Activated B cell treated with CpG ODN at 0.5 μM for 24 hours (primary cell): ENCODE data around the gene DNAJC4. TPM values are rescaled to one million over a fixed set of nuclear protein-coding genes. Genes with fewer than 3 reads are reported as not detected.
"Not testable (repeated sequence)": the region's sequence is repeated elsewhere in the genome, so short reads cannot be mapped to it uniquely, and the experiment has no call there.

Source experiments
- ATAC-seq: fragments of 200-7000 bp; cut with Tn5 transposase; one replicate; pipeline ENCODE4 v1.10.0; 2021; ENCODE audit warnings: low read depth, mild to moderate bottlenecking, moderate library complexity
- CTCF ChIA-PET: fragments of 350-600 bp; sonication (Branson Sonifier 250); formaldehyde crosslinking; loops from one replicate; lab custom pipeline; 2021; ENCODE audit warnings: antibody characterized with exemption; lab: Charles Lee
- POLR2A ChIA-PET: fragments of 350-600 bp; sonication (Branson Sonifier 250); formaldehyde crosslinking; loops from one replicate; lab custom pipeline; 2021; ENCODE audit warnings: antibody characterized with exemption; lab: Charles Lee
- DNase-seq: peaks from one replicate; pipeline ENCODE4 v3.0.0; 2022
- H3K27ac Mint-ChIP-seq: one replicate; pipeline ENCODE4 v1.8.0; 2020; ENCODE audit warnings: mixed read lengths
- H3K27me3 Mint-ChIP-seq: one replicate; pipeline ENCODE4 v1.8.0; 2021; ENCODE audit warnings: mixed read lengths
- H3K36me3 Mint-ChIP-seq: one replicate; pipeline ENCODE4 v1.8.0; 2021; ENCODE audit warnings: low read depth, mixed read lengths
- H3K4me1 Mint-ChIP-seq: one replicate; pipeline ENCODE4 v1.8.0; 2021; ENCODE audit warnings: mixed read lengths
- H3K4me3 Mint-ChIP-seq: one replicate; pipeline ENCODE4 v1.8.0; 2020; ENCODE audit warnings: mild to moderate bottlenecking, mixed read lengths
- H3K9me3 Mint-ChIP-seq: one replicate; pipeline ENCODE4 v1.8.0; 2020; ENCODE audit warnings: mixed read lengths
- CTCF ChIP-seq: fragments of 200-600 bp; IDR thresholded peaks from one replicate; pipeline ENCODE4 v1.8.0; 2022; ENCODE audit warnings: antibody characterized with exemption, mild to moderate bottlenecking
- intact Hi-C: fragments of 100-400 bp; cut with micrococcal nuclease; formaldehyde crosslinking; loops from one replicate; pipeline ENCODE4 v1.15.1; 2024
- total RNA-seq: library from RNA; stranded (reverse); gene quantifications from 2 replicates; pipeline ENCODE4 v1.2.3, GENCODE V29; 2022

The DNAJC4 gene
- total RNA-seq, 1 donor from 2014 or later = 53.3 TPM

GRCh38 chr11:64244966-64245365, 14.6 kb downstream of the DNAJC4 start:
- intact Hi-C loops = loop anchor here (1.0 to 10.0 kb wide), 3 partner anchors 97 to 530 kb away; partner anchors contain the start of genes OTUB1 and SF1

GRCh38 chr11:64245401-64245796, 15.1 kb downstream of the DNAJC4 start:
- ChIA-PET CTCF (interaction anchor here (0.8 to 6.2 kb wide), 4 partner anchors 39 to 73 kb away, joined by 3 to 37 read pairs (median 4); partner anchors contain the start of genes FERMT3 and PRDX5), POLR2A (interaction anchor here (0.5 to 8.7 kb wide), 23 partner anchors 10 to 1856 kb away, joined by 3 to 127 read pairs (median 5); partner anchors contain the start of genes BAD, ESRRA, FERMT3 and NUDT22)
- Mint-ChIP-seq H3K36me3 (peaks cover 26% of the 10 kb centered on the region), H3K9me3 (no peaks in the 10 kb centered on the region), H3K4me3 (peak overlapping the region; percentile 90), H3K27me3 (no peaks in the 10 kb centered on the region), H3K4me1 (peaks cover 43% of the 10 kb centered on the region), H3K27ac (peak overlapping the region; percentile 87)
- DNase-seq = no peak
- TF ChIP-seq CTCF = no peak
- no peak for ATAC-seq
- intact Hi-C loops = loop anchor here (1.0 to 10.0 kb wide), 2 partner anchors 97 to 529 kb away; partner anchors contain the start of gene SF1

More at GRCh38 chr11:64244966-64245365, 14.6 kb downstream of the DNAJC4 start:
- TF ChIP-seq CTCF = no peak
- ATAC-seq (no peak), DNase-seq (no peak)
- Mint-ChIP-seq H3K36me3 (peaks cover 30% of the 10 kb centered on the region), H3K27ac (peak overlapping the region; percentile 87), H3K9me3 (no peaks in the 10 kb centered on the region), H3K27me3 (no peaks in the 10 kb centered on the region), H3K4me1 (peaks cover 46% of the 10 kb centered on the region), H3K4me3 (peak overlapping the region; percentile 90)
- ChIA-PET POLR2A (interaction anchor here (0.5 to 8.7 kb wide), 23 partner anchors 10 to 1812 kb away, joined by 3 to 127 read pairs (median 5); partner anchors contain the start of genes BAD, ESRRA, FERMT3 and NUDT22), CTCF (interaction anchor here (1.0 to 6.2 kb wide), 3 partner anchors 39 to 60 kb away, joined by 3 to 37 read pairs (median 4); partner anchors contain the start of gene FERMT3)

- intact Hi-C loops = loop anchor here (1.0 to 10.0 kb wide), 5 partner anchors 16 to 529 kb away; partner anchors contain the start of genes DNAJC4, ESRRA and SF1
- peak overlapping the region; percentile 87 for H3K27ac Mint-ChIP-seq
- H3K4me3 Mint-ChIP-seq = peak overlapping the region; percentile 90
- peaks cover 22% of the 10 kb centered on the region for H3K36me3 Mint-ChIP-seq
- ChIA-PET CTCF (interaction anchor here (0.8 to 6.2 kb wide), 6 partner anchors 13 to 109 kb away, joined by 3 to 37 read pairs (median 4); partner anchors contain the start of genes FERMT3 and PRDX5), POLR2A (interaction anchor here (0.6 to 8.7 kb wide), 23 partner anchors 11 to 1855 kb away, joined by 3 to 127 read pairs (median 4); partner anchors contain the start of genes BAD, DNAJC4, ESRRA and FERMT3)
- peaks cover 40% of the 10 kb centered on the region for H3K4me1 Mint-ChIP-seq
- TF ChIP-seq CTCF = no peak
- H3K27me3 Mint-ChIP-seq = no peaks in the 10 kb centered on the region
- peak; percentile 3 for ATAC-seq
- no peaks in the 10 kb centered on the region for H3K9me3 Mint-ChIP-seq
- DNase-seq = peak; percentile 50
Measured at GRCh38 chr11:64245797-64246620, 15.7 kb downstream of the DNAJC4 start.

DNA sequence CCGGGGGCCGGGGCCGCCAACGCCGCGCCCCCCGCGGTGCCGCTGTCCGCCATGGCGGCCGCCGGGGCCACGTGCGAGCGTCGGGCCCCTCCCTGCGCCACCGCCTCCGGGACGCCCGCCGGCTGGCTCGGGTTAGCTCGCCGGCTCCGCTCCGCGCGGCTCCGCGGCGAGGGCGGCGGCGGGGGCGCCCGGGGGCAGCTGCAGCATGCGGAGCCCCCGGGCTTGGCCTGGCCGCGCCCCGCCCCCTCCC, 16.2 kb downstream of the DNAJC4 start:
- CTCF ChIA-PET = interaction anchor here (1.1 to 6.2 kb wide), 3 partner anchors 14 to 109 kb away, joined by 3 to 37 read pairs (median 6); partner anchors contain the start of gene FERMT3
- H3K9me3 Mint-ChIP-seq, DNase-seq, H3K27me3 Mint-ChIP-seq: not testable (repeated sequence)
- peaks cover 22% of the 10 kb centered on the region for H3K36me3 Mint-ChIP-seq
- intact Hi-C loops = loop anchor here (1.0 to 10.0 kb wide), 4 partner anchors 16 to 528 kb away; partner anchors contain the start of genes DNAJC4, ESRRA and SF1
- H3K4me1 Mint-ChIP-seq = peaks cover 39% of the 10 kb centered on the region
- ATAC-seq = peak; percentile 7
- H3K27ac Mint-ChIP-seq = peak overlapping the region; percentile 79
- POLR2A ChIA-PET = interaction anchor here (0.9 to 8.7 kb wide), 11 partner anchors 16 to 89 kb away, joined by 3 to 127 read pairs (median 9); partner anchors contain the start of genes BAD, DNAJC4, ESRRA and FERMT3
- peak overlapping the region; percentile 85 for H3K4me3 Mint-ChIP-seq
